Endothelial cell (in vitro differentiated cells): ENCODE measurements around the gene ITGB6. TPM values are rescaled to one million over a fixed set of nuclear protein-coding genes. Genes with fewer than 3 reads are reported as not detected.

ENCODE experiments used
- DNase-seq: peaks from one replicate; pipeline ENCODE4 v3.0.0; 2021; ENCODE audit warnings: low spot score
- H3K27ac Mint-ChIP-seq: one replicate; pipeline ENCODE4 v1.8.0; 2021; ENCODE audit warnings: mixed read lengths, inconsistent platforms; ENCODE audit not compliant: unreplicated experiment
- H3K27me3 Mint-ChIP-seq: one replicate; pipeline ENCODE4 v1.8.0; 2021; ENCODE audit warnings: mild to moderate bottlenecking, moderate library complexity, mixed read lengths, inconsistent platforms; ENCODE audit not compliant: unreplicated experiment
- H3K36me3 Mint-ChIP-seq: one replicate; pipeline ENCODE4 v1.8.0; 2021; ENCODE audit warnings: mild to moderate bottlenecking, low read depth, mixed read lengths, inconsistent platforms; ENCODE audit not compliant: unreplicated experiment
- H3K4me1 Mint-ChIP-seq: one replicate; pipeline ENCODE4 v1.8.0; 2021; ENCODE audit warnings: mild to moderate bottlenecking, mixed read lengths, inconsistent platforms; ENCODE audit not compliant: unreplicated experiment
- H3K4me3 Mint-ChIP-seq: one replicate; pipeline ENCODE4 v1.8.0; 2021; ENCODE audit warnings: mild to moderate bottlenecking, mixed read lengths, inconsistent platforms; ENCODE audit not compliant: unreplicated experiment
- H3K9me3 Mint-ChIP-seq: one replicate; pipeline ENCODE4 v1.8.0; 2021; ENCODE audit warnings: mixed read lengths, inconsistent platforms; ENCODE audit not compliant: unreplicated experiment
- long read RNA-seq: library from polyadenylated mRNA; unstranded; transcript quantifications from one replicate; pipeline ENCODE4 v2.0.0, GENCODE V29; 2020; ENCODE audit not compliant: unreplicated experiment
- total RNA-seq: library from RNA; stranded (reverse); fragmentation: NEBNext Ultra II Directional; extraction: Animal tissue kit (Norgen Biotek cat#: 25700); gene quantifications from one replicate; pipeline ENCODE4 v1.2.1, GENCODE V29; 2021; ENCODE audit not compliant: unreplicated experiment
- TF ChIP-seq, protein P1 (sequence below): fragments of 200-600 bp; sonication (generic); IDR thresholded peaks from one replicate; pipeline ENCODE4 v1.5.0; 2021; ENCODE audit warnings: antibody characterized with exemption; ENCODE audit not compliant: unreplicated experiment

ITGB6 gene, protein sequence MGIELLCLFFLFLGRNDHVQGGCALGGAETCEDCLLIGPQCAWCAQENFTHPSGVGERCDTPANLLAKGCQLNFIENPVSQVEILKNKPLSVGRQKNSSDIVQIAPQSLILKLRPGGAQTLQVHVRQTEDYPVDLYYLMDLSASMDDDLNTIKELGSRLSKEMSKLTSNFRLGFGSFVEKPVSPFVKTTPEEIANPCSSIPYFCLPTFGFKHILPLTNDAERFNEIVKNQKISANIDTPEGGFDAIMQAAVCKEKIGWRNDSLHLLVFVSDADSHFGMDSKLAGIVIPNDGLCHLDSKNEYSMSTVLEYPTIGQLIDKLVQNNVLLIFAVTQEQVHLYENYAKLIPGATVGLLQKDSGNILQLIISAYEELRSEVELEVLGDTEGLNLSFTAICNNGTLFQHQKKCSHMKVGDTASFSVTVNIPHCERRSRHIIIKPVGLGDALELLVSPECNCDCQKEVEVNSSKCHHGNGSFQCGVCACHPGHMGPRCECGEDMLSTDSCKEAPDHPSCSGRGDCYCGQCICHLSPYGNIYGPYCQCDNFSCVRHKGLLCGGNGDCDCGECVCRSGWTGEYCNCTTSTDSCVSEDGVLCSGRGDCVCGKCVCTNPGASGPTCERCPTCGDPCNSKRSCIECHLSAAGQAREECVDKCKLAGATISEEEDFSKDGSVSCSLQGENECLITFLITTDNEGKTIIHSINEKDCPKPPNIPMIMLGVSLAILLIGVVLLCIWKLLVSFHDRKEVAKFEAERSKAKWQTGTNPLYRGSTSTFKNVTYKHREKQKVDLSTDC
- not detected for total RNA-seq
- long read RNA-seq: 0 reads

DNA sequence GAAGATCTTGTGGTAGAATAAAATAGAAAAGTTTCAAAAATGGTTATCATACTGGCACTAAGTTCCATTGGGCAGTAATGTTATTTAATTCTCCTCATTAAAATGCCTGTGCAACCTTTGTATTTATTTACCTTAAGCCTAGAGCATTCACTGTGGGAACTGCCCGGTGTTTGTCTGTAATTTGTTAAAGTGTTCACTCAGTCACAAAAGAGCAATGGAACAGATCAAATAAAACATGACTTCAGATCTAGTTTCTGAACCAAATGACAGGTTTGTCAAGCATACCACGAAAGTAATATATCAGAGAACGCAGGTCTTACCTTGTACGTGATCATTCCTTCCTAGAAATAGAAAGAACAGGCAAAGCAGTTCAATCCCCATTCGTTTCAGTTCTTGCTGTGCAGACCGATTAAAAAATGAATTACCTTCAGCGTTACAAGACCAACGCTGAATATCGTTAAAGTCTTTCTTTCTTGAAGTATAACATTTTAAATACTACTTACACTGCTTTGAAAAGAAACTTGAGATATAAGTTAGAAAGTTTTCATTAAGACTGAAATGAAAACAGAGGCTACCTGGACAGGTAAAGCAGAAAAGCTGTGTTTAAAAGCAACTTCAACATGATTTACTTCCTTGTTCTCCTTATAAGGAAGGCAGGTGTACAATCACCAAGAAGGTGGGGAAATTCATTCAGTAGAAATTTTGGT lies at the start of gene ITGB6:
ITGB6 (minus strand) TSS at position 590 of the 707 bp plus-strand sequence; CDS start at position 381, 209 bp downstream.
- Mint-ChIP-seq H3K9me3 (no peaks in the 10 kb centered on the region), H3K4me1 (no peaks in the 10 kb centered on the region), H3K27ac (no peak within 1 kb of the TSS), H3K27me3 (no peaks in the 10 kb centered on the region), H3K36me3 (no peaks in the 10 kb centered on the region), H3K4me3 (no peak within 1 kb of the TSS)
- TF ChIP-seq, protein P1, sequence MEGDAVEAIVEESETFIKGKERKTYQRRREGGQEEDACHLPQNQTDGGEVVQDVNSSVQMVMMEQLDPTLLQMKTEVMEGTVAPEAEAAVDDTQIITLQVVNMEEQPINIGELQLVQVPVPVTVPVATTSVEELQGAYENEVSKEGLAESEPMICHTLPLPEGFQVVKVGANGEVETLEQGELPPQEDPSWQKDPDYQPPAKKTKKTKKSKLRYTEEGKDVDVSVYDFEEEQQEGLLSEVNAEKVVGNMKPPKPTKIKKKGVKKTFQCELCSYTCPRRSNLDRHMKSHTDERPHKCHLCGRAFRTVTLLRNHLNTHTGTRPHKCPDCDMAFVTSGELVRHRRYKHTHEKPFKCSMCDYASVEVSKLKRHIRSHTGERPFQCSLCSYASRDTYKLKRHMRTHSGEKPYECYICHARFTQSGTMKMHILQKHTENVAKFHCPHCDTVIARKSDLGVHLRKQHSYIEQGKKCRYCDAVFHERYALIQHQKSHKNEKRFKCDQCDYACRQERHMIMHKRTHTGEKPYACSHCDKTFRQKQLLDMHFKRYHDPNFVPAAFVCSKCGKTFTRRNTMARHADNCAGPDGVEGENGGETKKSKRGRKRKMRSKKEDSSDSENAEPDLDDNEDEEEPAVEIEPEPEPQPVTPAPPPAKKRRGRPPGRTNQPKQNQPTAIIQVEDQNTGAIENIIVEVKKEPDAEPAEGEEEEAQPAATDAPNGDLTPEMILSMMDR: no peak
- DNase-seq: no peak

DNA sequence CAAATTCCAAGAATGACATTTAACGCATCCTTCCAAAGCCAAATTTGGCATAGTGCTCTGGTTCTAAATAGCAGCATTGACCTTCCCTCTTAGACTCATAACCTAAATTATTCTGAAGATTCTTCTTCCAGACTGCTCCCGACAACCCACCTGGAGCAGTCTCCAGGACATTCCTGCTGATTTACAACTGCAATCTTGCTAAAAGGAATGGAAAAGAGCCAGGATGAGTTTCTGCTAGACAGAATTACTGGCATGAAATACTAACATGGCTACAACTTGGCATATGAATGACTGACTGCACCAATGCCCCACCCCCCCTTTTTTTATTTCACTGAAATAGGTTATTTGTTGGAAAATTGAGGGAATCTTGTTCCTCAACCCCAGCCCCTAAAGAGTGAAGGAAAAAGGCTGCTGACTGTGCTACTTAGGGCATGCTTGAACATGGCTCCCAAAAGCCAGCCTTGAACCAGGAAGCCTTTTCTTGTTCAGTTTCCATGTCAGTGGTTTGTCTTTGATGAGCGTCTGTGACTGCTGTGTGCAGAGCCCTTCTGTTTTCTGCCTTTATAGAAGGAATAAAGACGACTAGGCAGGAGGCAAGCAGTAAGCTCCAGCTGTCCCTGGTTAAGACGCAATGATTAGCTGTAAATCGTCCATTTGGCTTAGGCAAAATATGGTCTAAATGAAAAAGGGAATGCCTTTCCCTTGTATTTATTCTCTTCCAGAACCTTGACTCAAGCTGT lies 47.4 kb upstream of the ITGB6 start:
- Mint-ChIP-seq H3K9me3 (no peaks in the 10 kb centered on the region), H3K27ac (no peak overlapping the region), H3K27me3 (peaks cover 4% of the 10 kb centered on the region), H3K4me1 (no peaks in the 10 kb centered on the region), H3K4me3 (no peak overlapping the region), H3K36me3 (no peaks in the 10 kb centered on the region)
- no peak for DNase-seq
- TF ChIP-seq, protein P1: no peak

DNA sequence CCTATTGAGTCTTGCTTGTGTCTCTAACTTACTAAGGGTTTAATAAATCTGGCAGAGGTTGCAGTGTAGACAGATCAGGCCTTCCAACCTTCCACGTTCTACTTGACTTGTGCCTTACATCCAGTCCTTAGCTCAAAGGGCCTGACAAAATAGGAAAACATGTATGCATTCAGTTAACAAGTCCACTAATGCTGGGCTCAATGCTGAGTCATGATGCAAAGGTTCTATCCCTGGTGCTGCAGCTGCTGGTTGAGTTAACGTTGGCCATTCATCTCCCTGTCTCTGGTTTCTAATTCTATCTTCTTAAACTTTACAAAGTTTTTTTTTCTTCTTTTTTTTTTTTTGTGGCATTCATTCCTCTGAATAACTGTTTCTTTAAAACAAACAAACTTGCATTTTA lies 46.3 kb upstream of the ITGB6 start:
- no peak overlapping the region for H3K4me3 Mint-ChIP-seq
- no peaks in the 10 kb centered on the region for H3K36me3 Mint-ChIP-seq
- TF ChIP-seq, protein P1: no peak
- H3K9me3 Mint-ChIP-seq: no peaks in the 10 kb centered on the region
- H3K4me1 Mint-ChIP-seq: no peaks in the 10 kb centered on the region
- no peak for DNase-seq
- H3K27ac Mint-ChIP-seq: no peak overlapping the region
- H3K27me3 Mint-ChIP-seq: peaks cover 4% of the 10 kb centered on the region

DNA sequence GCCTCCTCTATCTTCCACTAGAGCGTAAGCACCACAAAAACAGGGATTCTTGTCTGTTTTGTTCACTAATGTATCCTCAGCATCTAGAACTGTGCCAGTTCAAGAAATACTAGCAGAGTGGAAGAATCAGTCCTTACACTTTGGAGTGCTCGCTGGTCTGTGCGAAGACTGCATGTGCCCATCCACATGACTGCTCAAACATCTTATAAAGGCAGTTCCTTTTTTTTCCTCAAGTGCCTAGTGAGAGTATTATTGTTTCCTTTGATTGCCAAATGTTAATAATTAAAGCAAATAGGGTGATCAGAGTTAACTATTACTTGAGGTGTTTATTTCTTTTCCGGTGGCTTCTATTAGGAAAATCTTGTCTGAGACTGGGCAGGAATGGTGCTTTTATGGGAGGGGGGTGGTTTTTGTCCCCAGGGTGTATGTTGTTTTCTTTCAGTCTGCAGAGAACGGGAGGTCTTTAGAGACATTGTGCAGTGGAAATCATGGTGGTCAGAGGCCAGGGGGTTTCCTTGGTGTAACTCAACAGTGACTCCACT lies 45.6 kb upstream of the ITGB6 start:
- no peaks in the 10 kb centered on the region for H3K4me1 Mint-ChIP-seq

More for the DNA sequence above, 45.6 kb upstream of the ITGB6 start:
- no peaks in the 10 kb centered on the region for H3K9me3 Mint-ChIP-seq
- no peak for DNase-seq
- TF ChIP-seq, protein P1: no peak
- H3K27me3 Mint-ChIP-seq: peaks cover 4% of the 10 kb centered on the region
- no peak overlapping the region for H3K4me3 Mint-ChIP-seq
- H3K36me3 Mint-ChIP-seq: no peaks in the 10 kb centered on the region
- no peak overlapping the region for H3K27ac Mint-ChIP-seq
